Activated gamma-delta T cell treated with Interleukin-2 at 50 U/mL for 16 hours (primary cell): ENCODE data around the gene PAK3.

Experiments
- DNase-seq: peaks from one replicate; pipeline ENCODE4 v3.0.0-alpha.2; 2020

PAK3 gene

DNA sequence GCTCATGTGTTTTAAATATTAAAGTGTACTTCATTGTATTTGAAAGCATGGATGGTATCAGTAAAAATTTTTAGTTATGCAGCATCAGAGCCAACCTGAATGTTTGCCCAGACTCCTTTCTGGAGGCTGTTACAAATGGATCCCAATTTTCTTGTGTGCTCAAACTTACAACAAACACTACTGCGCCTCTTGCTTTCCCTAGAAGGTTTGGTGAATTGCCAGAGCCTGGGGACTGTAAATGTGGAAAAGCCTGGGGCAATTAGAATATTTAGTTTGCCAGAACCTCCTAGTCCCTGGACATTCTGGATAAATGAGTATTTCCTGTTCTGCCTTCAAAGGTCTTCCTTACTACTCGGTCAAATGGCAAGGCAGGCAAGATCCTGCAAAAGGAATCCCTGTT, 169.5 kb downstream of the PAK3 start:
- no peak for DNase-seq

DNA sequence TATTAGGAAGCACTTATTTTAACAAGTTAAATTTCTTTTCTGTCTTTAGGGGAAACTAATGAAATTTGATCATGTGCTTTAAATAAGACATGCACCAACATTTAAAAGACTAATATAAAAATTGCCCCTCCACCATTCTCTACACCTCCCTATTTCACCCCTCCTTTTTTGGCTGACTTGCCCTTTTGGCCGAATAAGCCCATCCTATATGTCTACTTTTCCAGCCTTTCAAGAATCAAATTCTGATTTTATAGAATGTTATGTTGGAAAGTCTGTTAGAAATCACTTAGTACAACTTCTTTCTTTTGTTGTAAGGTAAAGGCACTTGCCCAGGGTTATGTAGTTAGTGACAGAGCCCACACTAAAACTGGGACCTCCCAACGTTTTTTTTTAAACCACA, 172.5 kb downstream of the PAK3 start:
- no peak for DNase-seq

DNA sequence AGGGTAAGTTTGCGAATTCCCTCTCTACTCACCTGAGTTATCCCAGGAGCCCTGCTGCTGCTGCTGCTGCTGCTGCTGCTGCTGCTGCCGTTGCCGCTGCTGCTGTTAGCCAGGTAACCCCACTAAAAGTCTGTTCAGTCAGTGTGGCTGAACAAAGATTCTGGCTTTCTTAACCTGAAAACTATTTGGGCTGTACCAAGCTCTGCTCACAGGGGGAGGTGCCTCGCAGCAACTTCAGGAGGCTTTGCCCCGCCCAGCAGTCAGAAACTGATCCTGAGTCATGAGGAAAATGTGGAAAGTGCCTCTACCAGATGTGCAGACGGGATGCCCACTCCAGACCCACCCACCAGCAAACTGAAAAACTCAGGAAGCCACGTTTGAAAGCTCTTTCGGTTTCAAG, 174.3 kb downstream of the PAK3 start, which contains the start of gene CAPN6:
TSS of gene CAPN6 (minus strand) at position 145 of the 400 bp plus-strand sequence. CDS start 6,547 bp downstream, outside the sequence.
- no peak for DNase-seq
